SU-DHL-6 (cell line): ENCODE measurements around the gene ADARB2.

Experiments used
- CTCF ChIP-seq: fragments of 200-600 bp; sonication (generic); IDR thresholded peaks from one replicate; pipeline ENCODE4 v1.5.1; 2017; ENCODE audit warnings: antibody characterized with exemption, mild to moderate bottlenecking, low read length, moderate library complexity; ENCODE audit not compliant: insufficient read depth, poor library complexity, severe bottlenecking
- EZH2phosphoT487 ChIP-seq: fragments of 200-600 bp; sonication (generic), shearing (Covaris generic); conservative IDR thresholded peaks from 2 replicates; pipeline ENCODE4 v1.6.1; 2018; ENCODE audit warnings: mild to moderate bottlenecking, antibody characterized with exemption, low read length, moderate library complexity, mixed read lengths

GRCh38 chr10:1612908-1613307 is 124.4 kb downstream of the ADARB2 start:
- TF ChIP-seq CTCF (no peak), EZH2phosphoT487 (no peak)
